ENCODE measurements around the gene MACROD1. TPM values are rescaled to one million over a fixed set of nuclear protein-coding genes. Genes with fewer than 3 reads are reported as not detected.
"Not testable (repeated sequence)": the region's sequence is repeated elsewhere in the genome, so short reads cannot be mapped to it uniquely, and the experiment has no call there.

MACROD1 gene
- polyA plus RNA-seq, 1 experiment = 8.1 TPM

- CTCF ChIA-PET = no interaction called here
These were observed 117.7 kb downstream of the MACROD1 start for GRCh38 chr11:64048042-64048854.

GRCh38 chr11:64047373-64047772 is 118.5 kb downstream of the MACROD1 start:
- CTCF ChIA-PET; DNase-seq (ENCODE audit: low read depth, low spot score); H3K9me3 ChIP-seq (ENCODE audit: control insufficient read depth, insufficient read depth, low read length); POLR2A ChIA-PET; H3K4me3 ChIP-seq (ENCODE audit: low read depth, low read length); H3K27me3 ChIP-seq (ENCODE audit: control insufficient read depth, insufficient read depth, low read length); H3K27ac ChIP-seq (ENCODE audit: low read depth, low read length): not testable (repeated sequence)

More at GRCh38 chr11:64048042-64048854, 117.7 kb downstream of the MACROD1 start:
- Histone ChIP-seq H3K9me3 (ENCODE audit: control insufficient read depth, insufficient read depth, low read length) (no peaks in the 10 kb centered on the region), H3K27me3 (ENCODE audit: control insufficient read depth, insufficient read depth, low read length) (peaks cover under 1% of the 10 kb centered on the region), H3K27ac (ENCODE audit: low read depth, low read length) (no peak overlapping the region), H3K4me3 (ENCODE audit: low read depth, low read length) (no peak overlapping the region)
- TF ChIP-seq CTCF (IDR thresholded peaks at IDR 0.05; ENCODE audit: low read depth, low read length) = no peak
- POLR2A ChIA-PET = no interaction called here
- DNase-seq (ENCODE audit: low read depth, low spot score) = no peak

- peaks cover 6% of the 10 kb centered on the region for H3K27me3 ChIP-seq (ENCODE audit: control insufficient read depth, insufficient read depth, low read length)
- ChIA-PET POLR2A (no interaction called here), CTCF (no interaction called here)
- no peak for DNase-seq (ENCODE audit: low read depth, low spot score)
- H3K27ac ChIP-seq (ENCODE audit: low read depth, low read length) = no peak overlapping the region
- TF ChIP-seq CTCF (IDR thresholded peaks at IDR 0.05; ENCODE audit: low read depth, low read length) = no peak
- H3K9me3 ChIP-seq (ENCODE audit: control insufficient read depth, insufficient read depth, low read length) = no peaks in the 10 kb centered on the region; the same call in 1 of the 2 replicates
- H3K4me3 ChIP-seq (ENCODE audit: low read depth, low read length) = no peak overlapping the region
These were observed 120.2 kb downstream of the MACROD1 start for GRCh38 chr11:64045700-64046099.

- TF ChIP-seq CTCF (IDR thresholded peaks at IDR 0.05; ENCODE audit: low read depth, low read length) = no peak
- Histone ChIP-seq H3K9me3 (ENCODE audit: control insufficient read depth, insufficient read depth, low read length) (no peaks in the 10 kb centered on the region; the same call in 1 of the 2 replicates), H3K27ac (ENCODE audit: low read depth, low read length) (no peak overlapping the region), H3K4me3 (ENCODE audit: low read depth, low read length) (no peak overlapping the region), H3K27me3 (ENCODE audit: control insufficient read depth, insufficient read depth, low read length) (peaks cover 12% of the 10 kb centered on the region)
- ChIA-PET POLR2A (no interaction called here), CTCF (interaction anchor here (0.6 kb wide), 1 partner anchor 208 kb away, joined by 4 read pairs; no protein-coding TSS in a partner anchor)
- no peak for DNase-seq (ENCODE audit: low read depth, low spot score)
These were observed 121.1 kb downstream of the MACROD1 start for GRCh38 chr11:64044730-64045393.

- no peak for TF ChIP-seq CTCF (IDR thresholded peaks at IDR 0.05; ENCODE audit: low read depth, low read length)
- peaks cover 12% of the 10 kb centered on the region for H3K27me3 ChIP-seq (ENCODE audit: control insufficient read depth, insufficient read depth, low read length)
- H3K9me3 ChIP-seq (ENCODE audit: control insufficient read depth, insufficient read depth, low read length) = no peaks in the 10 kb centered on the region; the same call in 1 of the 2 replicates
- DNase-seq (ENCODE audit: low read depth, low spot score) = no peak
- no peak overlapping the region for H3K4me3 ChIP-seq (ENCODE audit: low read depth, low read length)
- H3K27ac ChIP-seq (ENCODE audit: low read depth, low read length) = no peak overlapping the region
- ChIA-PET POLR2A (no interaction called here), CTCF (no interaction called here)
These were observed 122.4 kb downstream of the MACROD1 start for GRCh38 chr11:64043545-64043944.

Measured in AG04450 (cell line).